HepG2 (cell line): ENCODE data around the gene SH3YL1. TPM values are rescaled to one million over a fixed set of nuclear protein-coding genes. Genes with fewer than 3 reads are reported as not detected.

ENCODE experiments used
- BHLHE40 ChIP-seq: IDR thresholded peaks from 2 replicates; pipeline ENCODE4 v1.6.1; 2011; ENCODE audit warnings: low read length, improper control_type of control experiment
- DRAP1 ChIP-seq: IDR thresholded peaks from 2 replicates; pipeline ENCODE4 v1.6.1; 2016; ENCODE audit warnings: missing genetic modification reagents, missing compliant biosample characterization
- FOSL1 ChIP-seq: sonication (generic); formaldehyde crosslinking; IDR thresholded peaks from 2 replicates; pipeline ENCODE4 v1.9.0; 2021; ENCODE audit warnings: missing genetic modification reagents, borderline replicate concordance
- FOXJ3 ChIP-seq: sonication (generic); formaldehyde crosslinking; IDR thresholded peaks from 2 replicates; pipeline ENCODE4 v1.4.0; 2020; ENCODE audit warnings: missing genetic modification reagents, mild to moderate bottlenecking, borderline replicate concordance
- HHEX ChIP-seq: IDR thresholded peaks from 2 replicates; pipeline ENCODE4 v1.6.1; 2016; ENCODE audit warnings: control low read depth
- IRF2 ChIP-seq: IDR thresholded peaks from 2 replicates; pipeline ENCODE4 v1.6.1; 2018; ENCODE audit warnings: missing genetic modification reagents, missing compliant biosample characterization
- IRX3 ChIP-seq: sonication (generic); formaldehyde crosslinking; IDR thresholded peaks from 2 replicates; pipeline ENCODE4 v1.8.1; 2023; ENCODE audit warnings: mild to moderate bottlenecking, low read depth, missing genetic modification reagents, borderline replicate concordance
- KAT2B ChIP-seq: fragments of 150-350 bp; IDR thresholded peaks from 2 replicates; pipeline ENCODE4 v1.6.1; 2014; ENCODE audit warnings: low read depth, low read length, borderline replicate concordance
- KAT7 ChIP-seq: IDR thresholded peaks from 2 replicates; pipeline ENCODE4 v1.6.1; 2018; ENCODE audit warnings: borderline replicate concordance, missing compliant biosample characterization
- MAF1 ChIP-seq: sonication (generic); formaldehyde crosslinking; IDR thresholded peaks from 2 replicates; pipeline ENCODE4 v1.5.0; 2020; ENCODE audit warnings: missing genetic modification reagents, borderline replicate concordance
- MTF2 ChIP-seq: sonication (generic); formaldehyde crosslinking; IDR thresholded peaks from 2 replicates; pipeline ENCODE4 v1.5.0; 2020; ENCODE audit warnings: missing genetic modification reagents, borderline replicate concordance
- NR2C2 ChIP-seq: sonication (generic); formaldehyde crosslinking; IDR thresholded peaks from 2 replicates; pipeline ENCODE4 v1.4.0; 2020; ENCODE audit warnings: missing genetic modification reagents, mild to moderate bottlenecking, moderate library complexity, borderline replicate concordance
- PAX8 ChIP-seq: sonication (generic); formaldehyde crosslinking; IDR thresholded peaks from 2 replicates; pipeline ENCODE4 v1.8.0; 2022; ENCODE audit warnings: mild to moderate bottlenecking, missing genetic modification reagents, borderline replicate concordance
- RBM39 ChIP-seq: fragments of 200-400 bp; formaldehyde crosslinking; IDR thresholded peaks from one replicate; pipeline ENCODE4 v1.6.1; 2018; ENCODE audit warnings: antibody characterized with exemption, mild to moderate bottlenecking, low read depth, low read length; ENCODE audit not compliant: poor library complexity, severe bottlenecking
- SALL1 ChIP-seq: sonication (generic); formaldehyde crosslinking; IDR thresholded peaks from 2 replicates; pipeline ENCODE4 v1.8.0; 2022; ENCODE audit warnings: mild to moderate bottlenecking, missing genetic modification reagents
- SOX5 ChIP-seq: IDR thresholded peaks from 2 replicates; pipeline ENCODE4 v1.6.1; 2016; ENCODE audit warnings: borderline replicate concordance
- TCF7L2 ChIP-seq: IDR thresholded peaks from 2 replicates; pipeline ENCODE4 v1.6.1; 2011; ENCODE audit warnings: mild to moderate bottlenecking, low read depth, low read length, moderate library complexity
- ZIK1 ChIP-seq: sonication (generic); formaldehyde crosslinking; IDR thresholded peaks from 2 replicates; pipeline ENCODE4 v1.5.0; 2020; ENCODE audit warnings: mild to moderate bottlenecking, low read depth, missing genetic modification reagents, borderline replicate concordance
- ZNF251 ChIP-seq: sonication (generic); formaldehyde crosslinking; IDR thresholded peaks from 2 replicates; pipeline ENCODE4 v1.9.0; 2021; ENCODE audit warnings: mild to moderate bottlenecking, missing genetic modification reagents
- ZNF317 ChIP-seq: sonication (generic); formaldehyde crosslinking; IDR thresholded peaks from 2 replicates; pipeline ENCODE4 v1.5.0; 2020; ENCODE audit warnings: mild to moderate bottlenecking, missing genetic modification reagents
- ZNF446 ChIP-seq: sonication (generic); formaldehyde crosslinking; IDR thresholded peaks from 2 replicates; pipeline ENCODE4 v1.5.0; 2020; ENCODE audit warnings: mild to moderate bottlenecking, missing genetic modification reagents
- ZNF468 ChIP-seq: sonication (generic); formaldehyde crosslinking; IDR thresholded peaks from 2 replicates; pipeline ENCODE4 v1.8.0; 2022; ENCODE audit warnings: mild to moderate bottlenecking, moderate library complexity, missing genetic modification reagents
- ZNF530 ChIP-seq: sonication (generic); formaldehyde crosslinking; IDR thresholded peaks from 2 replicates; pipeline ENCODE4 v1.5.0; 2020; ENCODE audit warnings: low read depth, mild to moderate bottlenecking, missing genetic modification reagents
- ZNF556 ChIP-seq: sonication (generic); formaldehyde crosslinking; IDR thresholded peaks from 2 replicates; pipeline ENCODE4 v1.4.0; 2020; ENCODE audit warnings: mild to moderate bottlenecking, missing genetic modification reagents, borderline replicate concordance
- ZNF746 ChIP-seq: sonication (generic); formaldehyde crosslinking; IDR thresholded peaks from 2 replicates; pipeline ENCODE4 v1.8.0; 2022; ENCODE audit warnings: mild to moderate bottlenecking, missing genetic modification reagents
- ZNF780A ChIP-seq: sonication (generic); formaldehyde crosslinking; IDR thresholded peaks from 2 replicates; pipeline ENCODE4 v1.8.0; 2022; ENCODE audit warnings: mild to moderate bottlenecking, missing genetic modification reagents, moderate library complexity
- ZSCAN20 ChIP-seq: sonication (generic); formaldehyde crosslinking; IDR thresholded peaks from 2 replicates; pipeline ENCODE4 v1.4.0; 2020; ENCODE audit warnings: missing genetic modification reagents, mild to moderate bottlenecking, borderline replicate concordance
- polyA plus RNA-seq, 8 experiments: library from polyadenylated mRNA; depleted of rRNA in 3 of 8; stranded (reverse) in 7 of 8; unstranded in 1 of 8; fragments of >200 nt; fragmentation: Illumina TruSeq in 4 of 8; extraction: Trizol in 4 of 8; gene quantifications; 2 replicates each; pipeline versions ENCODE4 v1.2.1 to v1.2.3, GENCODE V29; 2011 to 2016; ENCODE audit warnings: low read depth in 4 of 8, missing spikeins in 1 of 8, mixed read lengths in 1 of 8; ENCODE audit not compliant: insufficient read depth in 1 of 8
- total RNA-seq, 5 experiments: library from RNA; depleted of rRNA; stranded (reverse); fragments of >200 nt; fragmentation: Illumina TruSeq; extraction: Trizol; gene quantifications; 2 replicates each; pipeline ENCODE4 v1.2.3, GENCODE V29; 2016; ENCODE audit warnings: low read depth in 1 of 5
- TF ChIP-seq, protein P1 (sequence below): sonication (generic); formaldehyde crosslinking; IDR thresholded peaks from 2 replicates; pipeline ENCODE4 v1.9.0; 2021; ENCODE audit warnings: missing genetic modification reagents, mild to moderate bottlenecking, borderline replicate concordance

SH3YL1 gene
- total and polyA plus RNA-seq, 2 of the 13 experiments (the other 11 are each of a cell fraction or from before 2014, with no cell fraction given), result 13.0 to 48.2 TPM

- TF ChIP-seq IRX3 (CRISPR knock-in tag), result no peak
- 0 out of 2 replicates have a peak, but pooled peaks have one; percentile 18 for TF ChIP-seq MTF2
- no peak; the same call in none of the 2 replicates for TF ChIP-seq SALL1
- no peak; the same call in 1 of the 2 replicates for TF ChIP-seq IRF2
- no peak; the same call in 1 of the 2 replicates for TF ChIP-seq SOX5
- no peak for TF ChIP-seq MAF1 (CRISPR knock-in tag)
- peak; percentile 86 for TF ChIP-seq BHLHE40
- no peak for TF ChIP-seq ZNF780A (CRISPR knock-in tag)
- TF ChIP-seq DRAP1 (CRISPR knock-in tag), result no peak
- TF ChIP-seq ZNF468 (CRISPR knock-in tag), result no peak
- TF ChIP-seq ZIK1, result no peak
- TF ChIP-seq KAT2B, result no peak
- TF ChIP-seq HHEX (CRISPR knock-in tag), result no peak
- no peak for TF ChIP-seq FOSL1 (CRISPR knock-in tag)
- TF ChIP-seq ZNF746, result no peak
- no peak; the same call in 1 of the 2 replicates for TF ChIP-seq NR2C2 (CRISPR knock-in tag)
- no peak for TF ChIP-seq ZNF317
- TF ChIP-seq PAX8 (CRISPR knock-in tag), result no peak
- TF ChIP-seq ZNF556 (CRISPR knock-in tag), result no peak
- TF ChIP-seq ZNF530 (CRISPR knock-in tag), result no peak
- no peak for TF ChIP-seq ZNF446 (CRISPR knock-in tag)
- no peak for TF ChIP-seq FOXJ3 (CRISPR knock-in tag)
- no peak for TF ChIP-seq ZNF251
- TF ChIP-seq, protein P1, sequence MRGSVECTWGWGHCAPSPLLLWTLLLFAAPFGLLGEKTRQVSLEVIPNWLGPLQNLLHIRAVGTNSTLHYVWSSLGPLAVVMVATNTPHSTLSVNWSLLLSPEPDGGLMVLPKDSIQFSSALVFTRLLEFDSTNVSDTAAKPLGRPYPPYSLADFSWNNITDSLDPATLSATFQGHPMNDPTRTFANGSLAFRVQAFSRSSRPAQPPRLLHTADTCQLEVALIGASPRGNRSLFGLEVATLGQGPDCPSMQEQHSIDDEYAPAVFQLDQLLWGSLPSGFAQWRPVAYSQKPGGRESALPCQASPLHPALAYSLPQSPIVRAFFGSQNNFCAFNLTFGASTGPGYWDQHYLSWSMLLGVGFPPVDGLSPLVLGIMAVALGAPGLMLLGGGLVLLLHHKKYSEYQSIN (CRISPR knock-in tag), result no peak
- no peak for TF ChIP-seq TCF7L2
- no peak for TF ChIP-seq RBM39
- TF ChIP-seq ZSCAN20 (CRISPR knock-in tag), result no peak
- no peak; the same call in 1 of the 2 replicates for TF ChIP-seq KAT7 (CRISPR knock-in tag)
Observed at GRCh38 chr2:289362-290089, 25.7 kb upstream of the SH3YL1 start (continued).
